HEK293 (cell line): Measurements from ENCODE around the gene ANKRD11.

ENCODE experiments used
- ATF2 ChIP-seq: fragments of 450-650 bp; formaldehyde crosslinking; IDR thresholded peaks from 2 replicates; pipeline ENCODE4 v1.5.1; 2016; ENCODE audit warnings: missing biosample characterization, missing genetic modification characterization, low read depth
- BCL11A ChIP-seq: fragments of 450-650 bp; formaldehyde crosslinking; IDR thresholded peaks from 2 replicates; pipeline ENCODE4 v1.5.1; 2016; ENCODE audit warnings: low read depth, missing biosample characterization, missing genetic modification characterization
- REPIN1 ChIP-seq: fragments of 450-650 bp; formaldehyde crosslinking; IDR thresholded peaks from 2 replicates; pipeline ENCODE4 v1.5.1; 2017; ENCODE audit warnings: missing biosample characterization, missing genetic modification characterization, low read depth
- REST ChIP-seq: fragments of 450-650 bp; formaldehyde crosslinking; IDR thresholded peaks from 2 replicates; pipeline ENCODE4 v1.5.1; 2016; ENCODE audit warnings: missing biosample characterization, missing genetic modification characterization
- SCRT2 ChIP-seq: fragments of 450-650 bp; formaldehyde crosslinking; IDR thresholded peaks from 2 replicates; pipeline ENCODE4 v1.5.1; 2016; ENCODE audit warnings: missing biosample characterization, missing genetic modification characterization
- SP7 ChIP-seq: fragments of 450-650 bp; formaldehyde crosslinking; IDR thresholded peaks from 2 replicates; pipeline ENCODE4 v1.5.1; 2016; ENCODE audit warnings: missing biosample characterization, missing genetic modification characterization
- TCF7L2 ChIP-seq: IDR thresholded peaks from 2 replicates; pipeline ENCODE4 v1.6.1; 2011; ENCODE audit warnings: low read depth, mild to moderate bottlenecking, inconsistent platforms, low read length, moderate library complexity, borderline replicate concordance
- ZFP69B ChIP-seq: fragments of 450-650 bp; formaldehyde crosslinking; IDR thresholded peaks from 2 replicates; pipeline ENCODE4 v1.5.1; 2016; ENCODE audit warnings: missing biosample characterization, missing genetic modification characterization
- ZNF239 ChIP-seq: fragments of 450-650 bp; formaldehyde crosslinking; IDR thresholded peaks from 2 replicates; pipeline ENCODE4 v1.5.1; 2016; ENCODE audit warnings: missing biosample characterization, missing genetic modification characterization
- ZNF266 ChIP-seq: fragments of 450-650 bp; formaldehyde crosslinking; IDR thresholded peaks from 2 replicates; pipeline ENCODE4 v1.5.1; 2016; ENCODE audit warnings: missing biosample characterization, missing genetic modification characterization, low read depth
- ZNF274 ChIP-seq, 2 experiments: fragments of 200-500 bp in 1 of 2; fragments of 450-650 bp in 1 of 2; sonication (Bioruptor generic) in 1 of 2; formaldehyde crosslinking in 1 of 2; IDR thresholded peaks; 2 replicates each; pipeline versions ENCODE4 v1.5.1 to v1.6.1; 2014 to 2016; ENCODE audit warnings: borderline replicate concordance in 1 of 2, inconsistent platforms in 1 of 2, low read length in 1 of 2, missing biosample characterization in 1 of 2, missing genetic modification characterization in 1 of 2
- ZNF366 ChIP-seq: fragments of 450-650 bp; formaldehyde crosslinking; conservative IDR thresholded peaks from 2 replicates; pipeline ENCODE4 v1.5.1; 2016; ENCODE audit warnings: missing biosample characterization, missing genetic modification characterization
- ZNF404 ChIP-seq: fragments of 450-650 bp; formaldehyde crosslinking; IDR thresholded peaks from 2 replicates; pipeline ENCODE4 v1.5.1; 2017; ENCODE audit warnings: missing biosample characterization, missing genetic modification characterization
- ZNF433 ChIP-seq: fragments of 450-650 bp; formaldehyde crosslinking; IDR thresholded peaks from 2 replicates; pipeline ENCODE4 v1.5.1; 2016; ENCODE audit warnings: missing biosample characterization, missing genetic modification characterization, low read depth
- ZNF473 ChIP-seq: fragments of 450-650 bp; formaldehyde crosslinking; IDR thresholded peaks from 2 replicates; pipeline ENCODE4 v1.5.1; 2017; ENCODE audit warnings: missing biosample characterization, missing genetic modification characterization
- ZNF530 ChIP-seq: fragments of 450-650 bp; formaldehyde crosslinking; IDR thresholded peaks from 2 replicates; pipeline ENCODE4 v1.5.1; 2016; ENCODE audit warnings: low read depth, missing biosample characterization, missing genetic modification characterization
- ZNF544 ChIP-seq: fragments of 450-650 bp; formaldehyde crosslinking; IDR thresholded peaks from 2 replicates; pipeline ENCODE4 v1.5.0; 2017; ENCODE audit warnings: missing biosample characterization, missing genetic modification characterization
- ZNF571 ChIP-seq: fragments of 450-650 bp; formaldehyde crosslinking; IDR thresholded peaks from 2 replicates; pipeline ENCODE4 v1.5.0; 2017; ENCODE audit warnings: missing biosample characterization, missing genetic modification characterization
- ZNF596 ChIP-seq: fragments of 450-650 bp; IDR thresholded peaks from 2 replicates; pipeline ENCODE4 v1.5.0; 2018; ENCODE audit warnings: missing biosample characterization, mild to moderate bottlenecking, missing genetic modification characterization, moderate library complexity
- ZNF610 ChIP-seq: fragments of 450-650 bp; formaldehyde crosslinking; IDR thresholded peaks from 2 replicates; pipeline ENCODE4 v1.5.1; 2016; ENCODE audit warnings: missing biosample characterization, missing genetic modification characterization, borderline replicate concordance
- ZNF626 ChIP-seq: fragments of 450-650 bp; sonication (Bioruptor Pico); formaldehyde crosslinking; IDR thresholded peaks from 2 replicates; pipeline ENCODE4 v1.5.1; 2018; ENCODE audit warnings: missing biosample characterization, missing genetic modification characterization, inconsistent platforms
- ZNF629 ChIP-seq: fragments of 450-650 bp; formaldehyde crosslinking; IDR thresholded peaks from 2 replicates; pipeline ENCODE4 v1.5.1; 2017; ENCODE audit warnings: missing biosample characterization, missing genetic modification characterization
- ZNF747 ChIP-seq: fragments of 450-650 bp; formaldehyde crosslinking; IDR thresholded peaks from 2 replicates; pipeline ENCODE4 v1.5.1; 2016; ENCODE audit warnings: missing biosample characterization, missing genetic modification characterization
- TF ChIP-seq, protein P1 (sequence below): fragments of 450-650 bp; formaldehyde crosslinking; IDR thresholded peaks from 2 replicates; pipeline ENCODE4 v1.5.1; 2016; ENCODE audit warnings: missing biosample characterization, missing genetic modification characterization
- TF ChIP-seq, protein P2 (sequence below): fragments of 450-650 bp; formaldehyde crosslinking; IDR thresholded peaks from 2 replicates; pipeline ENCODE4 v1.5.1; 2016; ENCODE audit warnings: missing biosample characterization, missing genetic modification characterization
- TF ChIP-seq, protein P3 (sequence below): fragments of 450-650 bp; formaldehyde crosslinking; IDR thresholded peaks from 2 replicates; pipeline ENCODE4 v1.5.1; 2016; ENCODE audit warnings: missing biosample characterization, missing genetic modification characterization

ANKRD11 gene

GRCh38 chr16:89478576-89479221, 11.7 kb downstream of the ANKRD11 start (continued):
- TF ChIP-seq BCL11A (tag by site-specific recombination) (0 out of 2 replicates have a peak, but pooled peaks have one; percentile 12), ZFP69B (tag by site-specific recombination) (no peak), ZNF626 (tag by site-specific recombination) (no peak), ZNF571 (tag by site-specific recombination) (no peak), ZNF266 (tag by site-specific recombination) (no peak), ZNF239 (no peak), REST (peak; percentile 25; the same call in 1 of the 2 replicates), ZNF629 (peak; percentile 83), TCF7L2 (no peak), ZNF544 (tag by site-specific recombination) (no peak), ZNF610 (tag by site-specific recombination) (no peak), ZNF473 (tag by site-specific recombination) (no peak), ATF2 (tag by site-specific recombination) (peak; percentile 34), REPIN1 (tag by site-specific recombination) (no peak), ZNF433 (no peak), SP7 (tag by site-specific recombination) (peak; percentile 53; the same call in 1 of the 2 replicates), ZNF274 (IDR thresholded peaks at IDR 0.05; ENCODE audit: low read length) (no peak), ZNF274 (tag by site-specific recombination; IDR thresholded peaks at IDR 0.05; ENCODE audit: borderline replicate concordance) (no peak), SCRT2 (tag by site-specific recombination) (peak; percentile 84), ZNF404 (tag by site-specific recombination) (no peak), ZNF596 (tag by site-specific recombination) (no peak), ZNF366 (tag by site-specific recombination) (peak; percentile 70), ZNF530 (tag by site-specific recombination) (no peak), ZNF747 (tag by site-specific recombination) (no peak)
- TF ChIP-seq, protein P1, sequence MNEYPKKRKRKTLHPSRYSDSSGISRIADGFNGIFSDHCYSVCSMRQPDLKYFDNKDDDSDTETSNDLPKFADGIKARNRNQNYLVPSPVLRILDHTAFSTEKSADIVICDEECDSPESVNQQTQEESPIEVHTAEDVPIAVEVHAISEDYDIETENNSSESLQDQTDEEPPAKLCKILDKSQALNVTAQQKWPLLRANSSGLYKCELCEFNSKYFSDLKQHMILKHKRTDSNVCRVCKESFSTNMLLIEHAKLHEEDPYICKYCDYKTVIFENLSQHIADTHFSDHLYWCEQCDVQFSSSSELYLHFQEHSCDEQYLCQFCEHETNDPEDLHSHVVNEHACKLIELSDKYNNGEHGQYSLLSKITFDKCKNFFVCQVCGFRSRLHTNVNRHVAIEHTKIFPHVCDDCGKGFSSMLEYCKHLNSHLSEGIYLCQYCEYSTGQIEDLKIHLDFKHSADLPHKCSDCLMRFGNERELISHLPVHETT: no peak
- TF ChIP-seq, protein P2, sequence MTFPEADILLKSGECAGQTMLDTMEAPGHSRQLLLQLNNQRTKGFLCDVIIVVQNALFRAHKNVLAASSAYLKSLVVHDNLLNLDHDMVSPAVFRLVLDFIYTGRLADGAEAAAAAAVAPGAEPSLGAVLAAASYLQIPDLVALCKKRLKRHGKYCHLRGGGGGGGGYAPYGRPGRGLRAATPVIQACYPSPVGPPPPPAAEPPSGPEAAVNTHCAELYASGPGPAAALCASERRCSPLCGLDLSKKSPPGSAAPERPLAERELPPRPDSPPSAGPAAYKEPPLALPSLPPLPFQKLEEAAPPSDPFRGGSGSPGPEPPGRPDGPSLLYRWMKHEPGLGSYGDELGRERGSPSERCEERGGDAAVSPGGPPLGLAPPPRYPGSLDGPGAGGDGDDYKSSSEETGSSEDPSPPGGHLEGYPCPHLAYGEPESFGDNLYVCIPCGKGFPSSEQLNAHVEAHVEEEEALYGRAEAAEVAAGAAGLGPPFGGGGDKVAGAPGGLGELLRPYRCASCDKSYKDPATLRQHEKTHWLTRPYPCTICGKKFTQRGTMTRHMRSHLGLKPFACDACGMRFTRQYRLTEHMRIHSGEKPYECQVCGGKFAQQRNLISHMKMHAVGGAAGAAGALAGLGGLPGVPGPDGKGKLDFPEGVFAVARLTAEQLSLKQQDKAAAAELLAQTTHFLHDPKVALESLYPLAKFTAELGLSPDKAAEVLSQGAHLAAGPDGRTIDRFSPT (tag by site-specific recombination): peak; percentile 30; the same call in 1 of the 2 replicates
- TF ChIP-seq, protein P3, sequence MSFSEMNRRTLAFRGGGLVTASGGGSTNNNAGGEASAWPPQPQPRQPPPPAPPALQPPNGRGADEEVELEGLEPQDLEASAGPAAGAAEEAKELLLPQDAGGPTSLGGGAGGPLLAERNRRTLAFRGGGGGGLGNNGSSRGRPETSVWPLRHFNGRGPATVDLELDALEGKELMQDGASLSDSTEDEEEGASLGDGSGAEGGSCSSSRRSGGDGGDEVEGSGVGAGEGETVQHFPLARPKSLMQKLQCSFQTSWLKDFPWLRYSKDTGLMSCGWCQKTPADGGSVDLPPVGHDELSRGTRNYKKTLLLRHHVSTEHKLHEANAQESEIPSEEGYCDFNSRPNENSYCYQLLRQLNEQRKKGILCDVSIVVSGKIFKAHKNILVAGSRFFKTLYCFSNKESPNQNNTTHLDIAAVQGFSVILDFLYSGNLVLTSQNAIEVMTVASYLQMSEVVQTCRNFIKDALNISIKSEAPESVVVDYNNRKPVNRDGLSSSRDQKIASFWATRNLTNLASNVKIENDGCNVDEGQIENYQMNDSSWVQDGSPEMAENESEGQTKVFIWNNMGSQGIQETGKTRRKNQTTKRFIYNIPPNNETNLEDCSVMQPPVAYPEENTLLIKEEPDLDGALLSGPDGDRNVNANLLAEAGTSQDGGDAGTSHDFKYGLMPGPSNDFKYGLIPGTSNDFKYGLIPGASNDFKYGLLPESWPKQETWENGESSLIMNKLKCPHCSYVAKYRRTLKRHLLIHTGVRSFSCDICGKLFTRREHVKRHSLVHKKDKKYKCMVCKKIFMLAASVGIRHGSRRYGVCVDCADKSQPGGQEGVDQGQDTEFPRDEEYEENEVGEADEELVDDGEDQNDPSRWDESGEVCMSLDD (tag by site-specific recombination): no peak
